GM12873 (cell line): ENCODE data around the gene P3H2.

ENCODE experiments used
- CTCF ChIP-seq: IDR thresholded peaks from 2 replicates; pipeline ENCODE4 v1.5.1; 2012; ENCODE audit warnings: low read depth, mild to moderate bottlenecking, moderate library complexity, low read length, control low read depth; ENCODE audit not compliant: insufficient read depth; ENCODE audit errors: missing control alignments

Gene P3H2

DNA sequence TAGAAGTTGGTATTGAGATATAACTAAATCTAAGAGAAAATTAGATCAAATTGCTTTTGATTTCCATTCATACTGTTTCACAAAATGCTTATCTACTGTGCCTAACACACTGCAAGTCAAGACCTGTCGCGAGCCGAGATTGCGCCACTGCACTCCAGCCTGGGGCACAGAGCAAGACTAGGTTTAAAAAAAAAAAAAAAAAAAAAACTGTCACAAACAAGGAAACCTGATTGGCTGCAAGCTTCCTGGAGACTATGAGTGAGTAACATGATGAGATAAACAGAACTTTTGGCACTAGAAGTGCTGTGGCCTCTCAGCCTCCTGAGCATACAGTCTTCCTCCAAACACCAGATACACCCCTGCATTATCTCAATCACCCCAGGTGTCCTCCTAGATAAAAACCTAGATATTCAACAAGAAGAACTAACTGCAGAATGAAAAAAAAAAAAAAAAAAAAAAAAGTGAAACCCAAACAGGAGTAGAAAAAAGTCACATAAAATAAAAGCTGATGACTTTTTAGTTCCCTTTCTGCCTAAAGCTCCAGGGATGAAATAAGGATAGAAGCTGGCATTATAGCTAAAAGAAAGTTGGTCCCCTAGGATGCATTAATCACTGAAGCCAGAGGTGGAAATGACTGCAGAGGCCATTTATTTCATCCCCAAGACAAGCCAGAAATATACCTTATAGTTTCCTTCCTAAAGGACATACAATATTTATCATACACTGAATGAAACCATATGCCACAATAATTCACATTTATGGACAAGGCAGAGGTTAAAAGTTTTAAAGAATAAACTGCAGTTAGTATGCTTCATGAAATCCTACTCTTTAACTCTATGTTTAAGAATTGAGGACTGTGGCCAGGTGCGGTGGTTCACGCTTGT lies 82.4 kb downstream of the P3H2 start:
- no peak for TF ChIP-seq CTCF

DNA sequence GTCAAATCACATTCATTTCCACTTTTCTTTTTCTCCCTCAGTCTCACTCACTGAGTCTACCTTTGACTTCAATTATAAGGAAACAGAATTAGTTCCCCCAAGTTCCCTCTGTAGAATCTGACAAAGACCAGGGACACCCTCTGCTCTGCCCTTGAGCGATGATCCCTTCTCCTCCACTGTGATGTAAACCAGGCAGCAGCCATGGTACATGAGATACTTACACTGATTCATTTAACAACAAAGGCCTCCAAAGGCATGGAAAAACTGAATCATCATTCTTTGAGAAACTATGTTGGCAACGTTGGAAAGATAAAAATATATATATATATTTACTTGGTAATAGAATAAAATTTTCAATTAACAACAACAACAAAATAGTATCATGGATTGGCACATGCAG lies 84.1 kb downstream of the P3H2 start:
- TF ChIP-seq CTCF = no peak

DNA sequence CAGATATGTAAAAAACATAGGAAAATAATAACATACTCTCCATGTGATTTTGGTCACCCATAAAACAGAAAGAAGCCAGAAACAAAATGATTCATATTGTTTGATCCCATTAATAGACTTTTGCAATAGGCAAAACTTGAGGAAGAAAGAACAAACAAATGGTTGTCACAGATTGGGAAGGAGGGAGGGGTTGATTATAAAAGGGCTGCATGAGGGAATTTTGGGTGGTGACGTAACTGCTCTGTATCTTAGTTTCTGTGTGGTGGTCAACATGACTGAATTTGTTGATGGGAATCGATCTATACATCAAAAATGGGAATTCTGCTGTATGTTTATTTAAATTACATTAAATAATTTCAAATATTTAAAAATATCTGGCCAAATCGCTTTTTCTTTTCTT lies 86.3 kb downstream of the P3H2 start:
- TF ChIP-seq CTCF = no peak

DNA sequence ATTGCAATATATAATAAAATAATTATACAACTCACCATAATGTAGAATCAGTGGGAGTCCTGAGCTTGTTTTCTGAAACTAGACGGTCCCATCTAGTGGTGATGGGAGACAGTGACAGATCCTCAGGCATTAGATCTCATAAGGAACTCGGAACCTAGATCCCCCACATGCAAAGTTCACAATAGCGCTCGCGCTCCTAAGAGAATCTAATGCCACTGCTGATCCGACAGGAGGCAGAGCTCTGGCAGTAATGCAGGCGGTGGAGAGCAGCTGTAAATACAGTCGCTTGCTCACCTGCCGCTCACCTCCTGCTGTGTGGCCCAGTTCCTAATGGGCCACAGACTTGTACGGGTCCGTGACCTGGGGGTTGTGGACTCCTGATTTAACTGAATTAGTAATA lies 87.8 kb downstream of the P3H2 start:
- no peak for TF ChIP-seq CTCF

- TF ChIP-seq CTCF = no peak
Measured at GRCh38 chr3:190031887-190032752, 88.6 kb downstream of the P3H2 start.

- TF ChIP-seq CTCF = no peak
Measured at GRCh38 chr3:190027116-190027515, 93.6 kb downstream of the P3H2 start.

DNA sequence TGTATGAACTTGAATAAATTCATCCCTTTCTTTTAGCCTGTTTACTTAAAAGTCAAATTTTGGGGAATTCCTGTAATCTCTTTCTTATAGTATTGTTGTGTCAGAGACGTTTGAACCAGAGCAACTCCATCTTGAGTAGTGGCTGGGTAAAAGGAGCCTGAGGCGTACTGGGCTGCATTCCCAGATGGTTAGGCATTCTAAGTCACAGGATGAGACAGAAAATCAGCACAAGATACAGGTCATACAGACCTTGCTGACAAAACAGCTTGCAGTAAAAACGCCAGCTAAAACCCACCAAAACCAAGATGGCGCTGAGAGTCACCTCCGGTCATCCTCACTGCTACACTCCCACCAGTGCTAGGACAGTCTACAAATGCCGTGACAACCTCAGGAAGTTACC lies 94.5 kb downstream of the P3H2 start:
- no peak for TF ChIP-seq CTCF
